Lower leg skin (tissue), 4 donors: ENCODE measurements around the gene MTOR. TPM values are rescaled to one million over a fixed set of nuclear protein-coding genes. Genes with fewer than 3 reads are reported as not detected.
"Not testable (repeated sequence)": the region's sequence is repeated elsewhere in the genome, so short reads cannot be mapped to it uniquely, and the experiment has no call there.

Experiments used
- DNase-seq, 2 donors: peaks; one replicate each; pipeline ENCODE4 v3.0.0-alpha.2; 2019; ENCODE audit warnings: low spot score in 2 of 2
- H3K4me3 ChIP-seq: fragments of 200-600 bp; sonication (generic); 2 replicates; pipeline ENCODE4 v1.5.1; 2017; ENCODE audit warnings: mild to moderate bottlenecking, low read depth; ENCODE audit not compliant: poor library complexity, severe bottlenecking
- POLR2A ChIP-seq, 2 donors: fragments of 450-650 bp; IDR thresholded peaks; one replicate each; pipeline ENCODE4 v1.6.1; 2016 to 2017; ENCODE audit warnings: antibody characterized with exemption in 2 of 2, mild to moderate bottlenecking in 1 of 2, moderate library complexity in 1 of 2
- WGBS, 2 donors: methylation state at CpG; one replicate each; pipeline ENCODE4 v1.1.5; 2018; 5-methylcytosine and 5-hydroxymethylcytosine counted together
- intact Hi-C: fragments of 100-400 bp; cut with DNase I; formaldehyde crosslinking; loops from one replicate; pipeline ENCODE4 v1.15.0; 2023; ENCODE audit warnings: low total_unique reads
- total RNA-seq, 4 donors: library from RNA; depleted of rRNA; stranded (reverse); fragments of >200 nt; gene quantifications; one replicate each; pipeline ENCODE4 v1.1.0, GENCODE V29; 2016
- TF ChIP-seq, protein P1 (sequence below), 3 donors: fragments of 450-650 bp; IDR thresholded peaks; one replicate each; pipeline ENCODE4 v1.5.1; 2016; ENCODE audit warnings: antibody characterized with exemption in 3 of 3, mild to moderate bottlenecking in 3 of 3, moderate library complexity in 2 of 3

The MTOR gene
- total RNA-seq, 4 donors from 2014 or later: 28.7 to 31.5 (median 29.7) TPM

DNA sequence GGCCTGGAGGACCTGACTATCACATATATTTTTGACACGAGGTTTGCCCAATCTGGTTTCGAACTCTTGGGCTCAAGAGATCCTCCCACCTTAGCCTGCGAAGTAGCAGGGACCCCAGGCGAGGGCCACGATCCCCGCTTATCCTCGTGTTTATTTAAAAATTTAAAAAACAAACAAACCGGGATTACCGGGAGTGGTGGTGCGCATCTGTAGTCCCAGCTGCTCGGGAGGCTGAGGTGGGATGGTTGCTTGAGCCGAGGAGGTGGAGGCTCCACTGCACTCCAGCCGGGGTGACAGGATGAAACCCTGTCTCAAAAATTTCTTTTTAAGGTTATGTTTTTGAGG, 162.2 kb downstream of the MTOR start:
- TF ChIP-seq, protein P1, sequence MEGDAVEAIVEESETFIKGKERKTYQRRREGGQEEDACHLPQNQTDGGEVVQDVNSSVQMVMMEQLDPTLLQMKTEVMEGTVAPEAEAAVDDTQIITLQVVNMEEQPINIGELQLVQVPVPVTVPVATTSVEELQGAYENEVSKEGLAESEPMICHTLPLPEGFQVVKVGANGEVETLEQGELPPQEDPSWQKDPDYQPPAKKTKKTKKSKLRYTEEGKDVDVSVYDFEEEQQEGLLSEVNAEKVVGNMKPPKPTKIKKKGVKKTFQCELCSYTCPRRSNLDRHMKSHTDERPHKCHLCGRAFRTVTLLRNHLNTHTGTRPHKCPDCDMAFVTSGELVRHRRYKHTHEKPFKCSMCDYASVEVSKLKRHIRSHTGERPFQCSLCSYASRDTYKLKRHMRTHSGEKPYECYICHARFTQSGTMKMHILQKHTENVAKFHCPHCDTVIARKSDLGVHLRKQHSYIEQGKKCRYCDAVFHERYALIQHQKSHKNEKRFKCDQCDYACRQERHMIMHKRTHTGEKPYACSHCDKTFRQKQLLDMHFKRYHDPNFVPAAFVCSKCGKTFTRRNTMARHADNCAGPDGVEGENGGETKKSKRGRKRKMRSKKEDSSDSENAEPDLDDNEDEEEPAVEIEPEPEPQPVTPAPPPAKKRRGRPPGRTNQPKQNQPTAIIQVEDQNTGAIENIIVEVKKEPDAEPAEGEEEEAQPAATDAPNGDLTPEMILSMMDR (IDR thresholded peaks at IDR 0.05): no peak
- no peak for TF ChIP-seq POLR2A (IDR thresholded peaks at IDR 0.05)
- peak overlapping the region; percentile 97 for H3K4me3 ChIP-seq
- no peak for DNase-seq
- intact Hi-C loops: no loop called here
- 70 to 76% methylated on average over 13 of the region's 13 CpGs for WGBS, 2 donors

DNA sequence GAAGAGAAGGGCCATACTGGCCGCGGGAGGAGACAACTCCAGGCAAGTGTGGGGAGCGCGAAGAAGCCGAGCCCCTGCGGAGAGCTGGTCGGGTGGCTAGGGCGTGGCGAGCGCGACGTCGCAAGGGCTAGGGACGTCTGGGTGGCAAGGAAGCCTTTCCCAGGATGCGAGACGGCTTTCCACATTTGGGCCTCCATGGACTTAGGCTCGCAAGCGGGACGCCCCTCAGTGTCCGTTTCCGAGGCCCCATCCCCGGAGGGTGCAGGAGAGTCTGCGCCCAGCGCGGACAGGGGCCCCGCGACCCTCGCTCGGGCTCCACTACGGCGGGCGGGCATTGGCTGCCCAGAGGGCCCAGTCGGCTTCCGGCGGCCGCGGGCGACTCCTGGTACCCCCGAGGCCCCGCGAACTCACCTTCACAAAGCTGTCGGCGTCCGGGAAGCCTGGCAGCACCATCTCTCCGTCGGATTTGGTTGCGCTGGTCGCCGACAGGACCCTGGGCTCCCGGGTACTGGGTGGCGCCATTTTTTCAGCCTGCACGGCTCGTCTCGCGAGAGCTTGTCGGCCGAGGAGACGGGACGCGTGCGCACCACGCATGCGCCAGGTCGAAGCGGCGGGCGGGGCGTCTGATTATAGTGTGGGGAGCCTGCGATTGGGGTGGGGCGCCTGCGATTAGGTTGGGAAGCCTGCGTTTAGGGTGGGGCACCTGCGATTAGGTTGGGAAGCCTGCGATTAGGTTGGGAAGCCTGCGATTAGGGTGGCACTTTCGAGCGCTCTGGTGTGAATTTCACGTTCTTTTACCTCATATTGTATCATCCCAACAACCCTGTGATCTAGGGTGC, 162.8 kb downstream of the MTOR start, which contains the start of gene EXOSC10:
Gene EXOSC10 (minus strand): TSS at position 560 of the 839 bp plus-strand sequence. CDS start 38 bp downstream, at position 522.
- TF ChIP-seq, protein P1 (IDR thresholded peaks at IDR 0.05): no peak
- TF ChIP-seq POLR2A (IDR thresholded peaks at IDR 0.05): no peak
- intact Hi-C loops: no loop called here
- WGBS, 2 donors: 1% methylated on average over 27 to 56 of the region's 78 CpGs
- peak within 1 kb of the TSS; percentile 97 for H3K4me3 ChIP-seq
- peak; percentile 88 to 98 for DNase-seq

DNA sequence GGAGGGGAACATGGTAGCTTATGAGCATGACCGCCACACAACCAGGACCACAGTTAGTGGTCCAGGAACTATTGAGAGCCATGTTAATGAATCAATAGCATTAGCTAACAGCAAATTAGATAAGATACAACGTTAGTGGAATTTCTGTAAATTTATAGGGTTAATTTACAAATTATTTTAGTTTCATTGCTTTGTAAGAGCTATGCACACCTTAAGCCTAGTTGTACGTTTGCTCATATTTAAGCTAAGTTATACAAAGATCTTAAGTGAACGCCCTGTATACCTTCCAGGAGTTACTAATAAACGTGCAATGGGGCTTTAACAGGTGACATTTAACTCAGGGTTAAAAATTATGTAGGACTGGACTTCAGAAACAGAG, 163.4 kb downstream of the MTOR start:
- no peak for DNase-seq
- intact Hi-C loops: no loop called here
- peak overlapping the region; percentile 97 for H3K4me3 ChIP-seq
- TF ChIP-seq, protein P1 (IDR thresholded peaks at IDR 0.05): no peak
- TF ChIP-seq POLR2A (IDR thresholded peaks at IDR 0.05): no peak
- WGBS, 2 donors: 13 to 18% methylated on average over 5 of the region's 5 CpGs

DNA sequence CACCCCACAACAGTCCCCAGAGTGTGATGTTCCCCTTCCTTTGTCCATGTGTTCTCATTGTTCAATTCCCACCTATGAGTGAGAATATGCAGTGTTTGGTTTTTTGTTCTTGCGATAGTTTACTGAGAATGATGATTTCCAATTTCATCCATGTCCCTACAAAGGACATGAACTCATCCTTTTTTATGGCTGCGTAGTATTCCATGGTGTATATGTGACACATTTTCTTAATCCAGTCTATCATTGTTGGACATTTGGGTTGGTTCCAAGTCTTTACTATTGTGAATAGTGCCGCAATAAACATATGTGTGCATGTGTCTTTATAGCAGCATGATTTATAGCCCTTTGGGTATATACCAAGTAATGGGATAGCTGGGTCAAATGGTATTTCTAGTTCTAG, 178.6 kb downstream of the MTOR start:
- intact Hi-C loops, H3K4me3 ChIP-seq, DNase-seq: not testable (repeated sequence)
- WGBS, 2 donors: 89 to 93% methylated on average over 3 of the region's 3 CpGs

DNA sequence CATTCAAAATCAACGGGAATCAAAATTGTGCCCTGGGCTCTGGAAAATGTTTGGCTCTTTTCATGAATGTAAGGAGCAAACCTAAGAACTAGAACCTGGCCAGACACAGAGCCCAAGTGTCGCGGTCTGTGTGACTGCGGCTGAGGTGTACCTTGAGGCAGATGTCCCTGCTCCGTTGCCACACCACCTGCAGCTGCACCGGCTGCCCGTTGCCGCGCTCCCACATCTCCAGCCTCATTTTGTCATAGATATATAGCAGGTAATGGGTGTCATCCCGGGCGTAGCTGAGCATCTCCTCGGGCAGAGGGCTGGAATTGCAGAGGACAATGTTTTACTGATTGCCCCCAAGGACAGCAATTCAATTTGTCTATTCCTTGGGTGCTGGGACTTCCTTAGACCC, 181.4 kb downstream of the MTOR start:
- no peak for TF ChIP-seq POLR2A (IDR thresholded peaks at IDR 0.05)
- TF ChIP-seq, protein P1 (IDR thresholded peaks at IDR 0.05): no peak
- 55 to 63% methylated on average over 12 of the region's 12 CpGs for whole genome bisulfite sequencing, 2 donors
- intact Hi-C loops: no loop called here
- peak in 1 of 2 donors; percentile 57 for DNase-seq
- H3K4me3 ChIP-seq: no peak overlapping the region

DNA sequence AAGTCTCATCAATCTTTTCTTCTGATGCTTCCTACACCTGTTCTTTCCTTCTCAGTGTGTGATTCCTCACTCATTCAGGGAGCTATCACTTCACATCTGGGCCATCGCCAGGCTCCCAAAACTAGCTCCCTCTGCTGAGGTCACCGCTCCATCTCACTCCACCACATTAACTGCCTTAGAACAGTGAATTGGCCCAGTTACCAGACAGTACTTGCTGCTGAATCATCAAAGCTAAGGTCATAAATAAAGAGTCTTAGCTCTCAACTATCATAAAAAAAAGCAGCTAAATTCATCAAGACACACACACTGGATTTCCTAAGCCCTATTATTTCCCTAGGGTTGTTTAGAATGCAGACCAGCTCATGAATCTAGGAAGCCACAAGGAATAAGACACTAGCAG, 183.7 kb downstream of the MTOR start:
- DNase-seq: peak in 1 of 2 donors; percentile 26
- intact Hi-C loops: no loop called here
- no peak for TF ChIP-seq POLR2A (IDR thresholded peaks at IDR 0.05)
- TF ChIP-seq, protein P1 (IDR thresholded peaks at IDR 0.05): no peak
- 81 to 86% methylated on average over 2 of the region's 2 CpGs for WGBS, 2 donors
- no peak overlapping the region for H3K4me3 ChIP-seq

DNA sequence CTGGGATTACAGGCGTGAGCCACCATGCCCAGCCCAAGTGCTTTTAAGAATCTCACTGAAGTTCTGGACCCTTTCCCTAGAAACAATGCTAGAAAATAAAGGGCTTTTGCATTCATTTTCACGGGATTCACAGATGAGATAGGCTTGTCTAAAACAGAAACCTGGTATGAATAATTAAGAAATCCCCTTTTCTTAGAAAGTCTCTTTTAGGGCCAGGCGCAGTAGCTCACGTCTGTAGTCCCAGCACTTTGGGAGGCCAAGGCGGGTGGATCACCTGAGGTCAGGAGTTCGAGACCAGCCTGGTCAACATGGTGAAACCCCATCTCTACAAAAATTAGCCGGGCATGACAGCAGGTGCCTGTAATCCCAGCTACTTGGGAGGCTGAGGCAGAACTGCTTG, 189.0 kb downstream of the MTOR start:
- H3K4me3 ChIP-seq, intact Hi-C loops: not testable (repeated sequence)
- peak in 1 of 2 donors; percentile 17 for DNase-seq
- 91% methylated on average over 7 of the region's 7 CpGs for WGBS, 2 donors
